Hepatocyte (in vitro differentiated cells): ENCODE data around the gene KCNMA1. TPM values are rescaled to one million over a fixed set of nuclear protein-coding genes. Genes with fewer than 3 reads are reported as not detected.

Experiments used
- DNase-seq: peaks from one replicate; pipeline ENCODE4 v3.0.0-alpha.2; 2016; ENCODE audit warnings: low spot score
- H2AFZ ChIP-seq: fragments of 200-600 bp; sonication (generic); 2 replicates; pipeline ENCODE4 v1.6.0; 2016; ENCODE audit warnings: antibody characterized with exemption, mild to moderate bottlenecking
- H3K27ac ChIP-seq: fragments of 200-600 bp; sonication (generic); 2 replicates; pipeline ENCODE4 v1.5.1; 2016; ENCODE audit warnings: mild to moderate bottlenecking
- H3K27me3 ChIP-seq: fragments of 200-600 bp; sonication (generic); 2 replicates; pipeline ENCODE4 v1.6.1; 2016
- H3K36me3 ChIP-seq: fragments of 200-600 bp; sonication (generic); replicated peaks from 2 replicates; pipeline ENCODE4 v1.5.1; 2016; ENCODE audit warnings: low read depth; ENCODE audit not compliant: insufficient read depth
- H3K4me1 ChIP-seq: fragments of 200-600 bp; sonication (generic); 2 replicates; pipeline ENCODE4 v1.5.1; 2016; ENCODE audit warnings: mild to moderate bottlenecking, moderate library complexity; ENCODE audit not compliant: insufficient read depth
- H3K4me2 ChIP-seq: fragments of 200-600 bp; sonication (generic); 2 replicates; pipeline ENCODE4 v1.6.0; 2016
- H3K4me3 ChIP-seq: fragments of 200-600 bp; sonication (generic); 2 replicates; pipeline ENCODE4 v1.5.1; 2016; ENCODE audit warnings: mild to moderate bottlenecking
- H3K79me2 ChIP-seq: fragments of 200-600 bp; sonication (generic); 2 replicates; pipeline ENCODE4 v1.6.0; 2017; ENCODE audit warnings: mild to moderate bottlenecking
- H3K9me2 ChIP-seq: fragments of 200-600 bp; sonication (generic); replicated peaks from 2 replicates; pipeline ENCODE4 v1.6.0; 2017; ENCODE audit warnings: mild to moderate bottlenecking; ENCODE audit not compliant: insufficient read depth
- H3K9me3 ChIP-seq: fragments of 200-600 bp; sonication (generic); 2 replicates; pipeline ENCODE4 v1.5.1; 2016; ENCODE audit warnings: low read depth, mild to moderate bottlenecking
- H4K20me1 ChIP-seq: fragments of 200-600 bp; sonication (generic); 2 replicates; pipeline ENCODE4 v1.6.0; 2016; ENCODE audit warnings: mild to moderate bottlenecking; ENCODE audit not compliant: insufficient read depth, poor library complexity, severe bottlenecking
- CTCF ChIP-seq: fragments of 200-600 bp; sonication (generic); IDR thresholded peaks from 2 replicates; pipeline ENCODE4 v1.5.1; 2016; ENCODE audit warnings: antibody characterized with exemption, mild to moderate bottlenecking; ENCODE audit not compliant: poor library complexity
- EZH2 ChIP-seq: fragments of 200-600 bp; sonication (generic); IDR thresholded peaks from 2 replicates; pipeline ENCODE4 v1.6.1; 2016; ENCODE audit warnings: antibody characterized with exemption, mild to moderate bottlenecking, borderline replicate concordance
- EZH2phosphoT487 ChIP-seq: fragments of 200-600 bp; sonication (generic); IDR thresholded peaks from one replicate; pipeline ENCODE4 v1.6.1; 2018; ENCODE audit warnings: antibody characterized with exemption, mild to moderate bottlenecking, low read depth, moderate library complexity; ENCODE audit not compliant: unreplicated experiment, severe bottlenecking
- WGBS: methylation state at CpG from one replicate; pipeline ENCODE4 v1.1.6; 2016; ENCODE audit warnings: low lambda C conversion rate; ENCODE audit errors: missing lambda C conversion rate; 5-methylcytosine and 5-hydroxymethylcytosine counted together
- polyA plus RNA-seq: library from polyadenylated mRNA; unstranded; fragments of >200 nt; fragmentation: Nextera tagmentation; extraction: Ambion mirVana; gene quantifications from 2 replicates; pipeline ENCODE4 v1.2.1, GENCODE V29; 2016
- total RNA-seq: library from RNA; depleted of rRNA; stranded (reverse); fragments of >200 nt; gene quantifications from 2 replicates; pipeline ENCODE4 v1.2.3, GENCODE V29; 2014

Gene KCNMA1
- total and polyA plus RNA-seq, 2 experiments from 2014 or later: 42.6 to 73.3 TPM

- H3K4me3 ChIP-seq: no peak overlapping the region
- TF ChIP-seq EZH2phosphoT487 (no peak), CTCF (no peak), EZH2 (no peak)
- no peak overlapping the region for H3K27ac ChIP-seq
- H3K9me3 ChIP-seq: no peaks in the 10 kb centered on the region
- no peaks in the 10 kb centered on the region for H3K27me3 ChIP-seq
- no peak for DNase-seq
- peaks cover 3% of the 10 kb centered on the region for H3K79me2 ChIP-seq
- no peaks in the 10 kb centered on the region for H3K36me3 ChIP-seq
- H3K4me2 ChIP-seq: no peak overlapping the region
- no peaks in the 10 kb centered on the region for H4K20me1 ChIP-seq
- peaks cover 19% of the 10 kb centered on the region for H3K4me1 ChIP-seq
- no peaks in the 10 kb centered on the region for H3K9me2 ChIP-seq
- no peak overlapping the region for H2AFZ ChIP-seq
- 74% methylated on average over 6 of the region's 6 CpGs for WGBS
Measured at GRCh38 chr10:77392851-77393250, 244.8 kb downstream of the KCNMA1 start.

GRCh38 chr10:77392236-77392721 lies 245.3 kb downstream of the KCNMA1 start:
- H3K27ac ChIP-seq: no peak overlapping the region
- no peaks in the 10 kb centered on the region for H3K27me3 ChIP-seq
- no peak overlapping the region for H3K4me2 ChIP-seq

GRCh38 chr10:77391605-77392235 lies 245.9 kb downstream of the KCNMA1 start:
- peaks cover 25% of the 10 kb centered on the region for H3K4me1 ChIP-seq
- H3K79me2 ChIP-seq: peaks cover 3% of the 10 kb centered on the region
- no peak overlapping the region for H3K4me3 ChIP-seq
- no peaks in the 10 kb centered on the region for H4K20me1 ChIP-seq
- TF ChIP-seq CTCF (peak; percentile 78), EZH2 (no peak)
- no peaks in the 10 kb centered on the region for H3K9me2 ChIP-seq
- H3K36me3 ChIP-seq: no peaks in the 10 kb centered on the region
- WGBS: 29% methylated on average over 12 of the region's 12 CpGs
- H3K27ac ChIP-seq: peak overlapping the region; percentile 57
- peak; percentile 91 for DNase-seq
- no peaks in the 10 kb centered on the region for H3K27me3 ChIP-seq
- no peaks in the 10 kb centered on the region for H3K9me3 ChIP-seq
- H2AFZ ChIP-seq: no peak overlapping the region
- no peak overlapping the region for H3K4me2 ChIP-seq

More at GRCh38 chr10:77392236-77392721, 245.3 kb downstream of the KCNMA1 start:
- no peak overlapping the region for H3K4me3 ChIP-seq
- no peaks in the 10 kb centered on the region for H4K20me1 ChIP-seq
- TF ChIP-seq EZH2phosphoT487 (no peak), EZH2 (no peak), CTCF (no peak)
- no peaks in the 10 kb centered on the region for H3K9me3 ChIP-seq
- no peak overlapping the region for H2AFZ ChIP-seq
- H3K36me3 ChIP-seq: no peaks in the 10 kb centered on the region
- 98% methylated on average over 2 of the region's 2 CpGs for WGBS
- H3K79me2 ChIP-seq: peaks cover 3% of the 10 kb centered on the region
- no peaks in the 10 kb centered on the region for H3K9me2 ChIP-seq
- no peak for DNase-seq
- H3K4me1 ChIP-seq: peaks cover 19% of the 10 kb centered on the region
